HuH-7 (cell line): ENCODE measurements around the gene RBM20.
"Not testable (repeated sequence)": the region's sequence is repeated elsewhere in the genome, so short reads cannot be mapped to it uniquely, and the experiment has no call there.

Experiments used
- DNase-seq: peaks from one replicate; pipeline ENCODE4 v3.0.0; 2011; ENCODE audit warnings: low spot score

The RBM20 gene

GRCh38 chr10:110764378-110764777 is 120.2 kb downstream of the RBM20 start:
- no peak for DNase-seq

- no peak for DNase-seq
Measured at GRCh38 chr10:110764793-110765512, 120.8 kb downstream of the RBM20 start.

GRCh38 chr10:110765513-110766319 is 121.6 kb downstream of the RBM20 start:
- no peak for DNase-seq

GRCh38 chr10:110767601-110768000 is 123.5 kb downstream of the RBM20 start:
- not testable (repeated sequence) for DNase-seq

GRCh38 chr10:110770243-110770642 is 126.1 kb downstream of the RBM20 start:
- no peak for DNase-seq

- DNase-seq, result no peak
Measured at GRCh38 chr10:110771486-110771885, 127.3 kb downstream of the RBM20 start.

GRCh38 chr10:110771991-110772390 is 127.9 kb downstream of the RBM20 start:
- no peak for DNase-seq

- DNase-seq, result no peak
Measured at GRCh38 chr10:110772454-110773025, 128.4 kb downstream of the RBM20 start.

- DNase-seq, result no peak
Measured at GRCh38 chr10:110773693-110774068, 129.5 kb downstream of the RBM20 start.

- DNase-seq, result peak; percentile 78
Measured at GRCh38 chr10:110774069-110775019, 130.2 kb downstream of the RBM20 start.

GRCh38 chr10:110775020-110775375 is 130.9 kb downstream of the RBM20 start:
- peak; percentile 62 for DNase-seq

- DNase-seq, result no peak
Measured at GRCh38 chr10:110775406-110775805, 131.3 kb downstream of the RBM20 start.

GRCh38 chr10:110777017-110777416 is 132.9 kb downstream of the RBM20 start:
- no peak for DNase-seq

- no peak for DNase-seq
Measured at GRCh38 chr10:110777661-110778060, 133.5 kb downstream of the RBM20 start.

GRCh38 chr10:110778211-110778610 is 134.1 kb downstream of the RBM20 start:
- no peak for DNase-seq

- DNase-seq, result no peak
Measured at GRCh38 chr10:110779489-110779888, 135.4 kb downstream of the RBM20 start.

GRCh38 chr10:110780704-110781103 is 136.6 kb downstream of the RBM20 start:
- DNase-seq, result no peak

GRCh38 chr10:110781139-110781538 is 137.0 kb downstream of the RBM20 start:
- no peak for DNase-seq

GRCh38 chr10:110782616-110783015 is 138.5 kb downstream of the RBM20 start:
- no peak for DNase-seq

- no peak for DNase-seq
Measured at GRCh38 chr10:110783509-110784107, 139.5 kb downstream of the RBM20 start.

- no peak for DNase-seq
Measured at GRCh38 chr10:110784198-110784597, 140.1 kb downstream of the RBM20 start.

- no peak for DNase-seq
Measured at GRCh38 chr10:110786172-110786571, 142.0 kb downstream of the RBM20 start.
